Left hindlimb (tissue), 1 donor: Measurements from ENCODE around the gene MALT1.
"Not testable (repeated sequence)": the region's sequence is repeated elsewhere in the genome, so short reads cannot be mapped to it uniquely, and the experiment has no call there.

Source experiments
- DNase-seq: peaks from one replicate; pipeline ENCODE4 v3.0.0-alpha.2; 2018

The MALT1 gene, protein sequence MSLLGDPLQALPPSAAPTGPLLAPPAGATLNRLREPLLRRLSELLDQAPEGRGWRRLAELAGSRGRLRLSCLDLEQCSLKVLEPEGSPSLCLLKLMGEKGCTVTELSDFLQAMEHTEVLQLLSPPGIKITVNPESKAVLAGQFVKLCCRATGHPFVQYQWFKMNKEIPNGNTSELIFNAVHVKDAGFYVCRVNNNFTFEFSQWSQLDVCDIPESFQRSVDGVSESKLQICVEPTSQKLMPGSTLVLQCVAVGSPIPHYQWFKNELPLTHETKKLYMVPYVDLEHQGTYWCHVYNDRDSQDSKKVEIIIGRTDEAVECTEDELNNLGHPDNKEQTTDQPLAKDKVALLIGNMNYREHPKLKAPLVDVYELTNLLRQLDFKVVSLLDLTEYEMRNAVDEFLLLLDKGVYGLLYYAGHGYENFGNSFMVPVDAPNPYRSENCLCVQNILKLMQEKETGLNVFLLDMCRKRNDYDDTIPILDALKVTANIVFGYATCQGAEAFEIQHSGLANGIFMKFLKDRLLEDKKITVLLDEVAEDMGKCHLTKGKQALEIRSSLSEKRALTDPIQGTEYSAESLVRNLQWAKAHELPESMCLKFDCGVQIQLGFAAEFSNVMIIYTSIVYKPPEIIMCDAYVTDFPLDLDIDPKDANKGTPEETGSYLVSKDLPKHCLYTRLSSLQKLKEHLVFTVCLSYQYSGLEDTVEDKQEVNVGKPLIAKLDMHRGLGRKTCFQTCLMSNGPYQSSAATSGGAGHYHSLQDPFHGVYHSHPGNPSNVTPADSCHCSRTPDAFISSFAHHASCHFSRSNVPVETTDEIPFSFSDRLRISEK

DNA sequence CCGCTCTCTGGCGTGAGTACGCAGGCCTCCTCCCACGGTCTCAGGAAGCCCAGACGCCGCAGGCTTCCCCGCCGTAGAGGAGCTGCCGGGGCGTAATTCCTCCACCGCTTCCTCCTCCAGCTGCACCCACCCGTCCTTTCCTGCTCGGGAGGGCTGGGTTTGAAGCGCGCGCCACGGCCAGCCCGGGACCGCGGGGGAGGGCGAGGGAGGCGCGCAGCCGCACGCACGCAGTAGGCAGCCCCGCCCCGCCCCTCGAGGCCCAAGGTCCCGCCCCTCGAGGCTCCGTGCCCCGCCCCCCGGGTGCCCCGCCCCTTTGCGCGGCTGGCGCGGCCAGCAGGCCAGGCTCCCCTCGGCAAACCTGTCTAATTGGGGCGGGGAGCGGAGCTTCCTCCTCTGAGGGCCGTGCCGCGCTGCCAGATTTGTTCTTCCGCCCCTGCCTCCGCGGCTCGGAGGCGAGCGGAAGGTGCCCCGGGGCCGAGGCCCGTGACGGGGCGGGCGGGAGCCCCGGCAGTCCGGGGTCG lies at the start of gene MALT1:
Gene MALT1 (plus strand): TSS at position 355 of the 521 bp plus-strand sequence. CDS start 179 bp downstream, outside the sequence.
- peak; percentile 96 for DNase-seq

- no peak for DNase-seq
Measured at GRCh38 chr18:58624011-58624410, 47.3 kb upstream of the MALT1 start.

GRCh38 chr18:58625839-58626238 lies 45.4 kb upstream of the MALT1 start:
- no peak for DNase-seq

DNA sequence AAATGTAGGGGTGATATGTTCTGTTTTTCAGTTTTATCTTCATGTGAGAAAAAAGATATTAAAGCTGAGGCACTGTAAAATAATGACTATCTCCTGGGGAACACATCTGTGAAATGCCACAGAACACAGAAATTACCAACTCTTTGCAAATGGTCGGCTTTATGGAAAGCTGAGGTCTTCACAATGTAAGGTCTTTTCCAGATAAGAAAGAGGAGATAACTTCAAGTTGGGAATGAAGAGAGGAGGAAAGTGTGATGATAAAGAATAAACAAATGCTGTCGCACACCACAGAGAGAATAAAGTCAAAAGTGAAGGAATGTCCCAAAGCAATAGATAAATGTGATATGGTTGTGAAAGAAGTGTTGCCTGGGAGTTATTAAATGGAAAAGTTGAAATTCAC lies 41.2 kb upstream of the MALT1 start:
- no peak for DNase-seq

DNA sequence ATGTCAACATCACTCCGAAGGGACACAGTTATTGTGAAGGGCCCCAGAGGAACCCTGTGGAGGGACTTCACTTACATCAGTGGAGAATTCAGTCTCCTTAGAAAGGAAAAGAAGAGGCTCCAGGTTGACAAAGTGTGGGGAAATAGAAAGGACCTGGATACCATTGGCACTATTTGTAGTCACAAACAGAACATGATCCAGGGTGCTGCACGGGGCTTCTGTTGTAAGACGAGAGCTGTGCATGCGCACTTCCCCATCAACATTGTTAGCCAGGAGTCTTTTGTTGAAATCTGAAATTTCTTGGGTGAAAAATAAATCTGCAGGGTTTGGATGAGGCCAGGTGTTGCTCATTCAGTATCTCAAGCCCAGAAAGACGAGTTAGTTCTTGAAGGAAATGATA lies 40.0 kb upstream of the MALT1 start:
- DNase-seq = no peak

GRCh38 chr18:58632552-58632951 lies 38.7 kb upstream of the MALT1 start:
- DNase-seq = no peak

- no peak for DNase-seq
Measured at GRCh38 chr18:58633874-58634273, 37.4 kb upstream of the MALT1 start.

- no peak for DNase-seq
Measured at GRCh38 chr18:58635891-58636290, 35.4 kb upstream of the MALT1 start.

DNA sequence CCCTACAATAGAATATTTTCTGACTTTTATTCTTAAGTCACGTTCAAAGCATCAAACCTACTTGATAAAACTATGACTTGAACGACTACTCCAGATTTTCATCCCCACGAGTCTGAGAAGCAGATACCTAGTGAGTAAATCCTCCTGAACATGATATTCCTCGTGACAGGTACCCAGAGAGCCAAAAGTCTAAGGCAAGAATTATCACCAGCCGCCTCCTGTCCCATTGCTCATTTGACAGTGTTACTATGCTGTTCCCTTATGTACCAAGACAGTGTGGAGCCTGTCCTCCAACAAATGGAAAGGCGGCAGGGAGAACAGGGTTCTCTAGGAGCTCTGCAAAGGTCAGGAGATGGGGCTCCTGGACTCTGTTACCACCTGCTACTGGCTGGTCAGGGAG lies 34.1 kb upstream of the MALT1 start:
- no peak for DNase-seq

DNA sequence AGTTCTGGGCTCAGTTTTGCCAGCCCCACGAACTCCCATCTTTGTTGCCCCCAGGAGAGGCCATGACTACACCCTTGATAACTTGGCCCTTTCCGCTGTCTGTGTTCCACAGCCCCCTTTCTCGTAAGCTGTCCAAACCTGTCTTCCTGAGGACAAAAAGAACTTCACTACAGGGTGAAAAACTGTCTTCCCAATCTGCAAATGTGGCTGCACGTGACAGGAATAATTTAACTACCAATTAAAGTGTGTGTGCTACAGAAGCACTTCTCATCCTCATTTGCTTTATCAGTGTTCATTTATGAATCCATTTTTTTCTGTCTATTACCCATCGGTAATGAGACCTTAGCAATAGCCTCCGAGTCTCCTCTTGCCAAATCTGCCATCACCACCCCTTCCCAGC lies 33.3 kb upstream of the MALT1 start:
- DNase-seq = no peak

DNA sequence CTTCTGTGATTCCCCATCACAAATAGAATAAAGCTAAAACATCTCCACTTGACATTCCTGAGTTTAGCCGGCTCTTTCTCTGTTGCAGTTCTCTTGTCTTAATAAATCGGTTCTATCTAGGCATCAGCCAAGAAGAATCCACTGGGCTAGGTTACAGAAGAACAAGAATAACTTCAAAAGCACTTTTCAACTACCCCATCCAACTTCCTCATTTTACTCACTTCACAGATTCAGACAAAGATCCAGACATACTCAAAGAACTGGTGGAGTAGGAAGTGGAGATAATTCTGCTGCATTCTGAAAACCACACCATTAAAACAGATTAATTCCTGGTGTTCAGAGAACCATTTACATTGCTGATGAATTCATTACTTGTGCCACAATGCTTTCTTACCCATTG lies 32.8 kb upstream of the MALT1 start:
- no peak for DNase-seq

GRCh38 chr18:58639237-58639636 lies 32.0 kb upstream of the MALT1 start:
- DNase-seq = no peak

DNA sequence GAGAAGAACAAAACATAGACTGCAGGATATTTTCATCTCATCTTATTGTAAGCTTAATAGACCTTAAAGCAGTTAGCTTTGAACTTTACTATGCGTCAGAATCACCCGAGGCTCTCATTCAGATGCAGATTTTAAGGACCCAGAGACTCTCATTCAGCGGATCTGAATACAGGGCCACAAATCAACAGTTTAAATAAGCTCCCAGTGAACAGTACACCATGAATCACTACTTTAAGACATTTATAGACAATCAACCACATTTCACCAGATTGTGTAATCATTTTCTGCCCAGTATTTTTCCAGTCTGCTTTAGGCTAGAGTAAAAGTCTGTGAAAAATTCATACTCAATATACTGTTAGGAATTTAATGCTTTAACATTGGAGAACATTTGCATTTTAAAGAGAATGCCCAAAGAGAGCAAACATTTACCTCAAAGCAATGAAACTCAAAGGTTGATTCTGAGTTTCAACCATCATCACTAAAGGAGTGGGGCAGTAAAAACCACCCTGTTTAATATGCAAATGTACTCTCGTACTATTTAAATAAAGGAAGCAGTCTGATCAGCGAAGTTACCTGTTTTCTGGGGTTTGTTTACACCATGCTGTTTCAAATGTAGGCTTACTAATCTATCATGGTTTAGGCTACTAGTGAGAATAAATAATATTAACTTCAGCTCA lies 31.4 kb upstream of the MALT1 start:
- DNase-seq = no peak

DNA sequence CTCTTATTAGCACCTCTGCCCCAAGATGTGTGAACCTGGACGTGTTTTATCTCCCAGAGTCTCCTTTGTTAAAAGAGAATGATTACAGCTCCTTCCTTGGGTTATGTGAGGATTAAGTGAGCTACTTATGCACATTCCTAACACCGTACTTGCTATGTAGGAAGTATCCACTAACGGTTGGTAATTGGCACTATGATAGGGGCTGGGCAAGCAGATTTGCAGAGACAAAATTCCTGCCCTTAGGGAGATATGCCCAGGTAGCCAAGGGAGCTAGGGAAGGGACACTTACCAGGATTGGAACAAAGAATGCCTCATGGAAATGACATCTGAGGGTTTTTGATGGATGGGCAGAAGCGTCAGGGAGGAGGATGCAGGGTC lies 30.8 kb upstream of the MALT1 start:
- DNase-seq = no peak

DNA sequence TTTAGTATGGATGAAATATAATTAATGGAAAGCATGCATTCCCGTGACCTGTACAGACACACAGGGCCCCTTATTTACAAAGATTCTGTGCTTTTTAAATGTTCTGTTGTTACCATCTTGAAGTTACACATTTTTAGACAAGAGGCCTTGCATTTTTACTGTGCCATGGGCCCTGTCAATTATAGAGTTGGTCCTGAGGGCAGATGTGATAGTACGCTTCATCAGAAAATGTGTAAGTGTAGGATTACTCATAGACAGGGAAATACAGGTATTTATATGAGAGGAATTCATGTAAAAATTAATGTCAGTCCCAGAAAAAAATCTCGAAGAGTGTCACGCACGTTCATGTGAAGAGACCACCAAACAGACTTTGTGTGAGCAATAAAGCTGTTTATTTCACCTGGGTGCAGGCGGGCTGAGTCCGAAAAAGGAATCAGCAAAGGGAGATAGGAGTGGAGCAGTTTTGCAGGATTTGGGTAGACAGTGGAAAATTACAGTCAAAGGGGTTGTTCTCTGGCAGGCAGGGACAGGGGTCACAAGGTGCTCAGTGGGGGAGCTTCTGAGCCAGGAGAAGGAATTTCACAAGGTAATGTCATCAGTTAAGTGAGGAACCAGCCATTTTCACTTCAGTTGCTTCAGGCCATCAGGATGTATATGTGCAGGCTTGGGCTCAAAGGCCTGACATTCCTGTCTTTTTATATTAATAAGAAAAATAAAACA lies 30.2 kb upstream of the MALT1 start:
- DNase-seq = no peak

- DNase-seq = not testable (repeated sequence)
Measured at GRCh38 chr18:58643557-58643956, 27.7 kb upstream of the MALT1 start.

DNA sequence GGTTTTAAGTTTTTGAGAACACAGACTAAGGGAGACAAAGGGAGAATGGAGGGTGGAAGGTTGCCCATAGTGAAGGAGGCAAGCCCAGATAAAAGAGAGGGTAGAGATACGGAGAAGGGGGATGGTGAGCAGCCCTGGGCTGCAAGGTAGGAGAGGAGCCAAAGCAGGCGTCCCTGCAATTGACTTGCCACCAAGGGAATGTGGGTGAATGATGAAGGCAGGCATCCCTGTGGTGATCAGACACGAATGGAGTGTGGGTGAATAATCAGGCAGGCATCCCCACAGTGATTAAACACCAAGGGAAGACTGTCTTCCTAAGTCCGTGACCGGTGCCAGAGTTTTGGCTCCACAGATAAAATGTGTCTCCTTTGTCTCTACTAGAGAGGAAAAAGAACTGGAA lies 25.9 kb upstream of the MALT1 start:
- no peak for DNase-seq

DNA sequence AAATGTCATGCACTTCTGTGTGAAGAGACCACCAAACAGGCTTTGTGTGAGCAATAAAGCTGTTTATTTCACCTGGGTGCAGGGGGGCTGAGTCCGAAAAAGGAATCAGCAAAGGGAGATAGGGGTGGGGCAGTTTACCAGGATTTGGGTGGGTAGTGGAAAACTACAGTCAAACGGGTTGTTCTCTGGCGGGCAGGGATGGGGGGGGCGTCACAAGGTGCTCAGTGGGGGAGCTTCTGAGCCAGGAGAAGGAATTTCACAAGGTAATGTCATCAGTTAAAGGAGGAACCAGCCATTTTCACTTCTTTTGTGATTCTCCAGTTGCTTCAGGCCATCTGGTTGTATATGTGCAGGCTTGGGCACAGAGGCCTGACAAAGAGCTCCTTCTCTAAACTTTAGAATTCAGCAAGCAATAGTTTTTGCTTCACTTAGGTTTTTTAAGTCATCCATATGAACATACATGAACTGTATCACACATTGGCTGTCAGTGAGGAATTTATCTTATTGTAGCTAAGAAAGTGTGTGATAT lies 24.9 kb upstream of the MALT1 start:
- no peak for DNase-seq

- no peak for DNase-seq
Measured at GRCh38 chr18:58649966-58650816, 21.1 kb upstream of the MALT1 start.

DNA sequence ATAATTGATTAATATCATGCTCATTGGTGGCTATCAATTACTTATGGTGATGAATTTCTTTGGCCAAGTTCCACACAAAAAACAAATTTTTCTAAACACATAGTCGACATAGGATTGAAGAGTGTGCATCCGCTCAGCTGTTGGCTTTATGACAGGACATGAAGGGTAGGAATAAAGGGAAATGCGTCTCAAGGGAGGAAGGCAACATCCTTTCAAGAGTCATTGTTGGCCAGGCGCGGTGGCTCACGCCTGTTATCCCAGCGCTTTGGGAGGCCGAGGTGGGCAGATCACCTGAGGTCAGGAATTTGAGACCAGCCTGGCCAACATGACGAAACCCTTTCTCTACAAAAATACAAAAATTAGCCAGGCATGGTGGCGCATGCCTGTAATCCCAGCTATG lies 20.4 kb upstream of the MALT1 start:
- not testable (repeated sequence) for DNase-seq

DNA sequence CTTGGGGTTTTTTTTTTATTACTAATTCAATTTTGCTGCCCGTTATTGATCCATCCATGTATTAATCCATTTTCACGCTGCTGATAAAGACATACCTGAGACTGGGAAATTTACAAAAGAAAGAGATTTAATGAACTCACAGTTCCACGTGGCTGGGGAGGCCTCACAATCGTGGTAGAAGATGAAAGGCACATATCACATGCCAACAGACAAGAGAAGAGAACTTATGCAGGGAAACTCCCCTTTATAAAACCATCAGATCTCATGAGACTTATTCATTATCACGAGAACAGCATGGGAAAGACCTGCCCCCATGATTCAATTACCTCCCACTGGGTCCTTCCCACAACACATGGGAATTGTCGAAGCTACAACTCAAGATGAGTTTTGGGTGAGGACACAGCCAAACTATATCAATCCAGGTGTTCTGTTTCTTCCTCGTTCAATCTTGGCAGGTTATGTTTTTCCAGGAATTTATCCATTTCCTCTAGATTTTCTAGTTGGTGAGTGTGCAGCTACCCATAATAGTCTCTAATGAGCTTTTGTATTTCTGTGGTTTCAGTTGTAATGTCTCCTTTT lies 18.0 kb upstream of the MALT1 start:
- DNase-seq = not testable (repeated sequence)
